ENCODE results near the gene MAP4K5.

Gene MAP4K5

DNA sequence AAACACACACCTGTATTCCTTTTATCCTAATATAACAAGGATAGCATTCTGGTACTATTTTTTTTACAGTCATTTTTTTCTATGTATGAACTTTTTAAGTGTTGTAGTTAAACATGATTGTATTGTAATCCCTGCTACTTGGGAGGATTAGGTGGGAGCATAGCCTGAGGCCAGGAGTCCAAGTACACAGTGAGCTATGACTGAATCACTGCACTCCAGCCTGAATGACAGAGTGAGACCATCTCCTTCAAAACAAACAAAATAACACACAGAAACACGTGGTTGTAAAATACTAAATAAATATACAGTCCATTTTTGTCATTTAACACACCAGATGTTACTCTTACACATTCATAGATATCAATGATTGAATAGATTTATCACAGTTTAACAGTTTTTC lies 56.9 kb downstream of the MAP4K5 start:
- FAIRE-seq, result no peak

DNA sequence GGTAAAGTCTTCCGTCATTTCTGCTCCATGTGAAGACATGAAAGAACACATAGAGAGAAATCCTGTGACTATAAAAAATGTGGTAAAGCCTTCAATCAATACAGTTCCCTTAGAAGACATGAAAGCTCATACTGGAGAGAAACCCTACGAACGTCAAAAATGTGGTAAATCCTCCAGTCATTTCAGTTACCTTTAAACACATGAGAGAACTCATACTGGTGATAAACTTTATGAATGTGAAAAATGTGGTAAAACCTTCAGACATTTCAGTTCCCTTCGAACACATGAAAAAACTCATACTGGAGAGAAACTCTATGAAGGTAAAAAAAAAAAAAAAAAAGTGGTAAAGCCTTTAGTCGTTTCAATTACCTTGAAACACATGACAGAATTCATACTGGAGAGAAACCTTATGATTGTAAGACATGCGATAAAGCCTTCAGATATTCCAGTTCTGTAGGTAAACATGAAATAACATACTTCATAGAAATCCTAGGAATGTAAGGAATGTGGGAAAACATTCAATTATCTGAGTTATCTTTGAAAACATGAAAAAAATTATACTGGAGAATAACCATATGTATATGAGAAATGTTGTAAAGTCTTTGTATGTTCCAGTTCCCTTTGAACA lies 60.4 kb downstream of the MAP4K5 start:
- no peak for FAIRE-seq

DNA sequence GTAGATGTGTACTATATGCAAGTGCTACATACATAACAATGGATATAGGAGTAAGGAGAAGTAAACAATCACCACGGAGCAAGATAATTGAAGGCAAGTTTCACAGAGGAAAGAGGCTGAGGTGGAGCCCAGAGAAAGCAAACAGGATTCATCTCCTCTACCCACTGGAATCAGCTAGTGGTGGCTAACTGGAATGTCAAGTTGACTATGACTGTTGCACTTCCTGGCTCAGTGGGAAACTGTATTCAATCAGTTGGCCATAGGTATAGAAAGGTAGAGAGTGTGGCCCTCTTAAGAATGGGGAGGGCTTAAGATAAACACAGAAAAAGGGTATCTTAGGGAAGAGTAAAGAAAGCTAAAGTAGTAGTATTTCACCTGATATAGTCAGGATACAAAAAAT lies 62.4 kb downstream of the MAP4K5 start:
- FAIRE-seq, result no peak

DNA sequence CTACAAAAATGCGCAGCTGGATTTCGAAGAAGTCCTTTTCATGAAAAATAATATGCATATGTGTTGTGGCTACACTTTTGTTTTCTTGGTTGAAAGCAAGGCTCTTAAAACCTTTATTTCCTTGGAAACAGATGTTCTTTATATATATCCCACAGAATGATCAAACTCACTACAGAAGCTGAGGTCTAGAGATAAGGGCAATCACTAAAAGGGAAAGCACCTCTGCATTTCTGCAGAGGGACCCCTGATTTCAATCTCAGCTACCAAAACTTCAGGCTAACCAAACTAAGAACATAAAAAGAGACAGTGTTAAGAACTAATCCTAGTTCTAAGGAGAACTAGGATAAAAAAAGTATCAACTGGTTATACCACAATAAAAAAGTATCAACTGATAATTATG lies 70.3 kb downstream of the MAP4K5 start:
- no peak for FAIRE-seq

DNA sequence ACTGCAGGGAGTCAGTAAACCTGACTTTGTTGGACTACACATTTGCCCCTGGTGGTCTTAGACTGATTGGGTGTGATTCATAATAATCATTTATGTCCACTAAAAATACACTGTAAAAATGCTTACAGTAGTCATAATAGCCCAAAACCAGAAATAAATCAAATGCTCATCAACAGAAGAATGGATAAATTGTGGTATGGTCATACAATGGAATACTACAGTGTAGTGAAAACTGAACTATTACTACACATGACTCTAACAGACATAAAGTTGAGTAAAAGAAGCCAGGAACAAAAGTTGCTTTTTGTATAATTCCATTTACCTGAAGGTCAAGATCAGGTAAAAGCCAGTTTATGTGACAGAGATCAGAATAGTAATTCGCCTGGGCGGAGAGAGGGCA lies 78.5 kb downstream of the MAP4K5 start:
- FAIRE-seq, result peak; percentile 65

DNA sequence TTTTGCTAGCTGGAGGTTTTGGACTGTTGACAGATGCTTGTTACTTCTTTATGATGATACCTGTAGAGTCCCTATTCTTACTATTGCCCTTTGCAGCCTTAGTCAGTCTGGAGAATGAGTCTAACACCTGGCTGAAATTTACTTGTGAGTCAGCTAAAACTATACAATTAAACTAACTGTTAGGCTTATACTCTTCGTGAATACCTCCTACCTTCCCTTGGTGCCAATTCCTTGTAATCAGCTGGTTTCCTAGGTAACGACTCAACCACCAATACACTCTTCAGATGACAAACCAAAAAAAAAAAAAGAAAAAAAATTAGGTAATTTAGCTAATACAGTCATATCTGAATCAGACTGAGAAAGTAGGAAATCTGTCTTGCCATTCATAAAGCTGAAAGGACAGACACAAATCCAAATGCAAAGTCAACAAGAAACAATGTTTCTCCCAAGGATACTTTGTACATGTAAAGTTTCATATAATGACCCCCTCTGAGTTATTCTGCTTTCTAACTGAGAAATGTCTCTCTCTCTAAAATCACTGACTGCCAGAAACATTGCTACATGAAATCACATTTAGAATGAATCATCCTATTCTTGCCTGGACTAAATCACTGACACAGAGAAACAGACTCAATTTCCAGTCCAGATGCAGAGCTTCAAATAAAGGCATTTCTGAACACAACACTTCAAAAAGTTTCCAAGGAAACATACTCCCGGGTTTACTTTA lies 79.2 kb downstream of the MAP4K5 start:
- FAIRE-seq, result peak; percentile 95

DNA sequence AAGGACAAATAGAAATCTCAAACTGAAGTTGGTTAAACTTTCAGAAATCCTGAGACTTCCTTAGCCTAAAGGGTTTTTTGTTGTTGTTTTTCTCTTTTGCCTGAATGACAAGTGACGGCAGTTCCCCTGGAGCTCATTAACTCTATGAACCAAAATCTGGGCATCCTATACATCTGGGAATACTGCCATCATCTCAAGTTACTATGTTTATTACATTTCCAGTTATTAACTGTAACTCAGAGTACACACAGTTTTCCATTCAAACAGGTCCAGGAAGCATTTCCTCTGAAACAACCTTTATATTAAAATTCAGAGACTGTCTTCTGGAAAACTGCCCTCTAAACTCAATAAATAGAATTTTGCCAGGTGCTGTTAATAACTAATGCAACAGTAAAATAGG lies 80.1 kb downstream of the MAP4K5 start:
- no peak for FAIRE-seq

DNA sequence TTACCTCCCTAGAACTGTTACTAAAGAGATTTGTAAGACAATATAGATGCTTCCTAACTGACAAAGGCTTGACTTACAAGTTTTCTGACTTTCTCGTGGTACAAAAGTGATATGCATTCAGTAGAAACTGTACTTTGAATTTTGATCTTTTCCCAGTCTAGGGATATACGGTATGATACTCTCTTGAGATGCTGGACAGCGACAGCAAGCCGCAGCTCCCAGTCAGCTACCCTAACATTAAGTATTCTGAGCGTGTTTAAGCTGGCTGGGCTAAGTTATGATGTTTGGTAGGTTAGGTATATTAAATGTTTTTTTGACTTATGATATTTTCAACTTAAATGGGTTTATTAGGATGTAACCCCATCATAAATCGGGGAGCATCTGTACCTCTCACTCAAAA lies 80.5 kb downstream of the MAP4K5 start:
- FAIRE-seq, result no peak

DNA sequence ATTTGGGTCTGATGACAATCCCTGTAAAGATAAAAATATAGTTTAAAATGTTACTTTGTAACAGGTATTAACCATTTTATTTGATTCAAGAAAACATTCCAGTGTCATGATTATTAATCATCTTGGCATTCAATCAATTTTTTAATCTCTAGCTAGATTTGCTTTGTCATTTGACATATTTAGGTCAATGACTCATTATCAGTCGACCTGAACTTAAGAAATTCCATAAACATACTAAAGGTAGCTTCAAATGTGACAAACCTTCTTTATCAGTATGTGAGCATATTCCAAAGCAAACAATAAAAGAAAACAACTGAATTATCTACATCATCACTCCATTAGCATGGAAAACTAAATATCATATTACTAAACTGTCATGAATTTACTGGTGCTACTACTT lies 84.9 kb downstream of the MAP4K5 start:
- peak; percentile 78 for FAIRE-seq

DNA sequence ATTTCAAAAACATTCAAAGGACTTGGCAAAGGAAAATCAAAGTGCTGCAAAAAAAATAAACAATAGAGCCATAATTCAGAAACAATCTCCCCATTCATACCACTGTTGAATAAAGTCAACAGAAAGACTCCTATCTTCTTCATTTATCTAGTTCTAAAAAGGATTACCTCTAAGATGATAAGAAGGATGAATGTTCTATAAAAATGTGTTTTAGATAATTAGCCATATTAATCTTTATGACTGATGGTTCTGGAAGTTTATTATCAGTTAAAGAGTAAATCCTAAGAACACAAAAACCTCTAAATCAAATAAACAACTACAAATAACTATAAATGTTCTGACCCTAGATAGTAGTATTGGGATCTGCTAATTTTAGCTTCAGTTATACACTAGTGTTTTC lies 97.8 kb downstream of the MAP4K5 start:
- no peak for FAIRE-seq

DNA sequence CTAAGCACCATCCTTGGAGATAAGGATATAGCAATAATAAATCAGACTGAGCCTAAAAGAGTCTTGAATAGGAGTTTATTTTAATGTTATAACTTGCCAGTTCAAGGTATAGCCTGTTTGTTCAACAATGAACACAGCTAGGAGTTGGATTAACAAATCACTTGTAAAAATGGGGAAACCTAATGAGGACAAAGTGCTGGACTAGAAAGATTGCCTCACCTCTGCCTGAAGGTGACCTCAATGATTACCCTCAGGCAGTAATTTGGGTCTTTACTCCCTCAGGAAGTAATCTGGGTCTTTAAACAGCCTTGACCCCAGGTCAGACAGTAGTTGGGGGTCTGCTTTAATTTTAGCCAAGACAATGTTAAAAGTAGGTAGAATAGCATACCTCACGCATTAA lies 100.2 kb downstream of the MAP4K5 start:
- no peak for FAIRE-seq

DNA sequence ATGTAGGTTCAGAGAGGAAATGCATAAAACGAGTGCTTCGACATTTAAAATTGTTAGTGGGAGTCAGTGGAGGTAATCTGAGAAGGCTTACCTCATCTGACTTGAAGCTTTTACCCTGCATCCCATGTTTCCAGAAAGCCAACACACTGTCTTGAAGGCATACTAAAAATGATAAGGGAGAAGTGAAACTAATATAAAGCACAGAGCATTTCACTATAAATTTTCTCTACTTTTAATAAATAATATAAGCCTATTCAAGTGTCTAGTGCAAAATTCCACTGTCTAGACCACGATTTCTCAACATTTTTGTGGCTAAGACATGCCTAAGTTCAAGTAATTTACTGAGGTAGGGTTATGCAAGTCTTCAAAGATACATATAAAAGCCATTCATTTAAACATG lies 106.6 kb downstream of the MAP4K5 start:
- no peak for FAIRE-seq

DNA sequence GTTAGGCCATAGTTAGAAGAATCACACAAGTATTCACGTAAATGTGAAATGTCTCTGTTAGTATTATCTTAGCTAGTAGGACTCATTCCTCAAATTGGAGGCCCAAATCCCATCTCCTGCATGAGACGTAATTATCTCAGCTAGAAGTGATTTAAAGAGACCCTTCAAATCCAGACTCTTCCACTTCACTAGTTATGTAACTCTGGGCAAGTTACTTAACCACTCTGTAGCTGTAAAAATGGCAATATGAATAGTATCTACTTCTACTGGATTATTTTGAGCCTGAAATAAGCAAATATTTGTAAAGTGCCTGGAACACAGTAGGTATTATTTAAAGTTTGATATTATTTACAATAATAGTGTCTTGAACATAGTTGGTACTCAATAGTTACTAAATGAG lies 107.3 kb downstream of the MAP4K5 start:
- no peak for FAIRE-seq

DNA sequence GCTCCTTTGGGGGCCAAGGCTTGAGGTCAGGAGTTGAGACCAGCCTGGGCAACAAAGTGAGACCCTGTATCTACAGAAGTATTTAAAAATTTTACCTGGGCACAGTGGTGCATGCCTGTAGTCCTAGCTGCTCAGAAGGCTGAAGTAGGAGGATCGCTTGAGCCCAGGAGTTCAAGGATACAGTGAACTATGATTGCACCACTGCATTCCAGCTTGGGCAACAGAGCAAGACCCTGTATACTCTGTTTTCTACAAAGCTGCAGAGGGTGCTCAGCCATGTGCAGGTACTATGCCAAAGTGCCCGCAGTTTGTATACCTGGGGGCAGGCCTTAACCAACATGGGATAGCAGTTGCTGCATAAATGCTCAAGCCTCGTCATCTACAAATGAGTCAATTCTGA lies 108.8 kb downstream of the MAP4K5 start:
- FAIRE-seq, result no peak

DNA sequence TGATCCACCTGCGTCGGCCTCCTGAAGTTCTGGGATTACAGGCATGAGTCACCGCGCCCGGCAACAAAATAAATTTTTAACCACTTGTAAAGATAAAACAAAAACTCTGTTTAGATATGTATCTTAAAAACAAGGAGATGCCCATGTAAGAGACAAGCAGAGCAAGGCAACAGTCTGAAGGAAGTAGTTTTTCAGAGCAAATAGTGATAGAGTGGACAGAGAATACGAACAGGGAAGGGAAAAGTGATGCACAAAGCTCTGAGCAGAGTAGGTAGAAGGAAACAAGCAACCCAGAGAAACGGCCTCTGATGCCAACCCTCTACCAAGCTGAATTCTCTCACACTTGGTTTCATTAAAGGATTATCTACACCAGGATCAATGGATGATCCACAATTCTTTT lies 110.9 kb downstream of the MAP4K5 start:
- no peak for FAIRE-seq

DNA sequence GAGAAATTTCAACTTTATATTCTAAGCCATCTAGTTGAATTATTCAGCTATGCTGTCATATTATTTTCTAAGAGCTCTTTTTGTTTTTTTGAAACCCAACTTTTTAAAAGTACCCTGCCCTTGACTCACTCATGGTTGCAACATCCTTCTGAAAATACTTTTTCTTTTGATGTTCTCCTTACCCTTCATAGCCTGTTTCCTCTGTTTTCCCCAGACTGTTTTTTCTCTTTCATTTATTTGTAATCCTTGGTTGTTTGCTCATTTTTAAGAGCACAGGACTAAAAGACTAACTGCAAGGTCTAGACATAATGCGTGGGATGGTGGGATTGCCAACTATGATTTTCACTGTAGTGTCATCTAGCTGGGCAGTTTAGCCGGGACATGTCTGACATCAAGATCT lies 114.5 kb downstream of the MAP4K5 start:
- no peak for FAIRE-seq

DNA sequence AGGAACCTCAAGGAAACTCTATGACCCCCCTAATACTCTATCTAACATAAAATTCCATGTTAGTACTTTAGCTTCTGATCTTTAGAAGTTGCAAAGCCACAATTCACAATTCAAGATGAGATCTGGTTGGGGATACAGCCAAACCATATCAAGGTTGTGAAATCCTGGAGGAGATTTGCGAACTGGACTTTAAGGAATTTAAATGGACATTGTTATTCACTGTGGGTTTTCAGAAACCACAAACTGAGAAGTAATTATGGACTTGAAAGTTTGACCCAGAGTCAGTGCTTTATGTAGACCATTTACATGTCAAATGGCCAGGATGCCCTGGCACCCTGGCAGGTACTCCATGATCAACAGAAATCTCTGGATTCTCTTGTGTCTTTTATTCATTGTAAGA lies 121.4 kb downstream of the MAP4K5 start:
- FAIRE-seq, result no peak

DNA sequence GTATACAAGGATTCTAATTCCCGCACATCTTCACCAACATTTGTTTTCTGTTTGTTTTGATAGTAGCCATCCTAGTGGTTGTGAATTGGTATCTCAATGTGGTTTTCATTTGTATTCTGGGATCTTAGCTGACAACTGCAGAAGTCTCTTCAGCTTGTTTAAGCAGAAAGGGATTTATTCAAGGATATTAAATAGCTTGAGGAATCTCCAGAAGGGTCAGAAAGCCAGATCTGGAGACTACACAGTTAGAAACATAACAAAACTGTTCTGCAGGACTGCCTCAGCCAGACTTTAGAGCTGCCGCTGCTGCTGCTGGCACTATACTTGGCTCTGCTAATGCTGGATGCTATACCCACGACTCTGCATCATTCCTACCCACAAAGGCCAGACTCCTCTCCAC lies 122.3 kb downstream of the MAP4K5 start:
- FAIRE-seq, result no peak

DNA sequence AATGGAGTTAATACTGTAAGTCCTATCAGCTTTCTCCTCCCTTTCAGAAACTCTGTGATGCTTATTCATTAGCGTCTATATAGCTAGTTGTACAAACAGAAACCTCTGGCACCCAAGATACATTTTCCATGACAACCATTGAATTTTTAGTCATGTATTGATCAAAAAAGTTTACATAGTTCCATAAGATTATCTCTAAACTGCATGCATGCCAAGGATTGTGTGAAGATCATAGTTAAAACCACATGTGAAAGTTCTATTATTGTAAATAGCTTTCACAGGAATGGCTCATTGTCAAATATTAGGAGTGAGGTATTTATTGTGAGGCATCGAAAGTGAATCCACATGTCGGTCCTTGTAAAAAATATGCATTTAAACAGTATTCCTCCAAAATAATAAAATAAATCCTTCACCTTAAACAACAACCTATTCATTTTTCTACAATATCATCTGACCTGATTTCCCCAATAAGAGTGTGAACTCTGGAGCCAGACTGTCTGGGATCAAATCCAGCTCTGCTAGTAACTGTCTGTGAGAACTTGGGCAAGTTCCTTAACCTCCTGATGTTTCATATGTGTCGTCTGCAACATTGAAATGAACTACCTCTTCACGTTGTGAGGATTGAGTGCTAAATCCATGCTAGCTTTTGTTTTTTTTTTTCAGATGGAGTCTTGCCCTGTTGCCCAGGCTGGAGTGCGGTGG lies 125.1 kb downstream of the MAP4K5 start:
- FAIRE-seq, result no peak

DNA sequence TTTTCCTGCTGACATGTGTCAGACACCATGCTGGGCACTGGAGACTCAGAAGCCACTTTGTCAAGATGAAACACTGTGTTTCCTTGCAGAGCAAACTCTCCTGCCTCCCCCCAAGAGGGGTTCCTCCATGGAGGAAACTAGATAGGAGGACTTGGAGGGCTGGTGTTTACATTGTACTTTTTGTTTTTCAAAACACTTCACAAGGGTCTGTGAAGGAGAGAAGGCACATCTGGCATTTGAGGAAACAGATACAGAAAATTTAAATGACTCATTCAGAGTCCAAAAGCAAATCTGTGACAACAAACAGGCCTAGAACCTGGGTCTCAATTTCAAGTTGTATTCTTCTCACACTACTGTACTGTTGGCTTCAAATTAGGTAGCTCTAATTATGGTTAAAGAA lies 128.9 kb downstream of the MAP4K5 start:
- no peak for FAIRE-seq

DNA sequence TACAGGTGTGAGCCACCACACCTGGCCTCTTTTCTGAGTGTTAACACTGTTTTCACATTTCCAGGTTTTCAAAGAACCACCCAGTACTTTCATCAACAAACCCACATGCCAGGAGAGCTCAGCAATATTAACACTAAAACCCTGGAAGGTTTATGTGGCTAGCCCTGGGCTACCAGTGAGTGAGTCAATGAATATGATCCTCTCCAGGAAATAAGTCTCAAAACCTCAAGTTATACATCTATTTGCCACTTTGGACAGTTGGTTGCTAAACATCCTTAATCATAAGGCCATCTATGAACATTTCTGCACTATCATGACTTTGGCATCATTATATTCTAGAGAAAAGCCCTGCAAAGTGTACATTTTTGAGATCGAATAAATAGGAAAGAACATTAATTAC lies 129.4 kb downstream of the MAP4K5 start:
- FAIRE-seq, result no peak

DNA sequence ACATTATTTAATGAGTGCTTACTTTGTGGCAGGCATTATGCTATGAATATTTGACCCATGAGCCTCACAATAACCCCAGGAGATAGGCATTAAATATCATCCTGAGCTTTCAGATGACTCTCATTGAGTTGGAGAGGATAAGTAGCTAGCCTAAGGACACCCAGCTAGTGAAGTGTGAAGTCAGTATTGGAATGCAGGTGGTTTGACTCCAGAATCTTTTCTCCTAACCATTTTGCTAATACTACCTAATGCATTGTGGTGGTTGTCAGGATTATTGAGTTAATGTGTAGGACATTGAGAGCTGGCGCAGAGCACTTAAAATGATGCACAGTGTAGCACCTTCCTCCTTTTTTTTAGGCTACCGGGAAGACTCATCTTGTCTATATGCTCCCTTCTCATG lies 131.9 kb downstream of the MAP4K5 start:
- FAIRE-seq, result no peak

DNA sequence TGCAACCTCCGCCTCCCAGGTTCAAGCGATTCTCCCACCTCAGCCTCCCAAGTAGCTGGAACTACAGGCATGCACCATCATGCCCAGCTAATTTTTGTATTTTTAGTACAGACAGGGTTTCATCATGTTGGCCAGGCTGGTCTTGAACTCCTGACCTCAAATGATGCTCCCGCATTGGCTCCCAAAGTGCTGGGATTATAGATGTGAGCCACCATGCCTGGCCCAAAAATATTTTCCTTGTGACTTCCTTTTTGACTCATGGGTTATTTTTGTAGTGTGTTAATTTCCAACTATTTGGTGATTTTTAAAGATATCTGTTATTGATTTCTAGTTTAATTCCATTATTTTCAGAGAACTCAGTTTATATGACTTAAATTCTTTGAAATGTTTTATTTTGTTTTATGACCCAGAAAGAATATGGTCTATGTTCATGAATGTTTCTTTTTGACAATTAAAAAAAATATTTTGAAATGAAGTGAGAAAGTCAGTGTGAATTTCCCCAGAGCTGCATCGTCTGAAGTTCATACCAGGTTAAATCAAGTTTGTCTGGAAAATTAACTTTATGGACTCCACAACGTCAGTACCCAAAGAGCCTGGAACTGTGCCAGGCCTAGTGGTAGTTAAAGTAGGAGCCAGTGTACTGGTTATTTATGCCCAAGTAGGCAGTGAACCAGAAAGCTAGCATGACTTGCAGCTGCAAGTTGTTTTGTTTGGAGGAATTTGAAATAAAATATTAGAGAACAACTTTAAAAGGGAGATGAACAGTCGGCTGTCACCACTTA lies 132.9 kb downstream of the MAP4K5 start:
- FAIRE-seq, result no peak

DNA sequence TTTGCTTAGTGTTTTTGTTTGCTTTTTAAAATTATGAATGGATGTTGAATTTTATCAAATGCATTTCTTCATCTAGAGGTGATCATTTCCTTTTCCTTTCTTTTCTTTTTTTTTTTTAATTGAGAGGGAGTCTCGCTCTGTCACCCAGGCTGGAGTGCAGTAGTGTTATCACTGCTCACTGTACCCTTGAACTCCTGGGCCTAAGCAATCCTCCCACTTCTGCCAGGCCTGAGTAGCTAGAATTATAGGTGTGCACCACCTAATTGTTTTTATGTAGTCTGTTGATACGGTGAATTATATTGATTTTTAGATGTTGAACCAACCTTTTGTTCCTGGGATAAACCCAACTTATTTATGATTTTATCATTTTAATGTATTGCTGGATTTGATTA lies 134.2 kb downstream of the MAP4K5 start:
- FAIRE-seq, result no peak

All from islet of Langerhans (tissue), 1 donor.